ENCODE measurements around the gene CAPN15. TPM values are rescaled to one million over a fixed set of nuclear protein-coding genes. Genes with fewer than 3 reads are reported as not detected.
"Not testable (repeated sequence)": the region's sequence is repeated elsewhere in the genome, so short reads cannot be mapped to it uniquely, and the experiment has no call there.

The CAPN15 gene
- 10 to 100 TPM; 59.9 to 86.4 (median 75.2) TPM for total RNA-seq

DNA sequence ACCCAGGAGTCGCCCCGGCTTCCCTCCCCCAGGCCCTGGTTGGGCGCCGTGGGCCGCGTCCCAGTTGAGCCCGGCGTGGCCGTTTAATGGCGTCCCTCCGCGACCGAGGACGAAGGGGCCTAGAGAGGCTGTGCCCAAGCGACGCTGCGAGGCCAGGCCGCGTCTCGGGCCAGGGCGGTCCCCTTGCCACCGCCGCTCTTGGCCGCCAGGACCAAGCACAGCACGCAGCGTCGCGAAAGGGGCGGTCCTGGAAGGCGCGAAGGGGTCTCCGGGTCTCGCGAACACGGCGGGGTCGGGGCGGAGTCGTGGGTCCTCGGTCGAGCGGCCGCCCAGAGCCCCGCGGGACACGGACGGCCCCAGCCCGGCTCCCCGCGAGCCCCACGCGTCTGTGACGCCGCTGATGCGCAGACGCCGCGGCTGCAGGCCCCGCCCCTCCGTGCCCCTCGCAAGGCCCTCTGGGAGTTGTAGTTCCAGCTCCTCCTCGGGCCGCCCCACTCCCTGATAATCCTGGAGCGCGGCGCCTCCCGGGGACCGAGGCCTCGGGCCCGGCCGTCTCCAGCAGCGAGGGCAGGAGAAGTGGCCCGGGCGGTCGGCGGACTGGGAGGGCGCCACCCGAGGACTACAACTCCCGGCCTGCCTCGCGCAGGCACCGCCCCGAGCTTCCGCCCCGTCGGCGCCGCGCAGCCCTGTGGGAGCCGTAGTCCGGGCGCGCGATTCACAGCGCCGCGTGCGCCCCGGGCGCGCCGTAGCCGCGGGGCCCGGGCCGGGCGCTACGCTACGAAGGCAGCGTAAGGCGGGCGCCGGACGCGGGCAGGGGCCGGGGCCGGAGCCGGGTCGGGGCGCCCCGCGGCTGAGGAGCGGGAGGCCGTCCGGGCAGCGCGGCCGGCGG lies at the start of gene CAPN15:
Gene CAPN15, plus strand, starts transcription at position 698 of the 889 bp plus-strand sequence. CDS start 19,127 bp downstream, outside the sequence.
- H3K9me3 ChIP-seq = no peaks in the 10 kb centered on the region
- TF ChIP-seq POLR2AphosphoS5 (IDR thresholded peaks at IDR 0.05) (peak in 2 of 3 donors; percentile 25 to 45), EP300 (IDR thresholded peaks at IDR 0.05) (no peak), POLR2A (IDR thresholded peaks at IDR 0.05) (peak in 1 of 2 donors; percentile 61)
- TF ChIP-seq, protein P1, sequence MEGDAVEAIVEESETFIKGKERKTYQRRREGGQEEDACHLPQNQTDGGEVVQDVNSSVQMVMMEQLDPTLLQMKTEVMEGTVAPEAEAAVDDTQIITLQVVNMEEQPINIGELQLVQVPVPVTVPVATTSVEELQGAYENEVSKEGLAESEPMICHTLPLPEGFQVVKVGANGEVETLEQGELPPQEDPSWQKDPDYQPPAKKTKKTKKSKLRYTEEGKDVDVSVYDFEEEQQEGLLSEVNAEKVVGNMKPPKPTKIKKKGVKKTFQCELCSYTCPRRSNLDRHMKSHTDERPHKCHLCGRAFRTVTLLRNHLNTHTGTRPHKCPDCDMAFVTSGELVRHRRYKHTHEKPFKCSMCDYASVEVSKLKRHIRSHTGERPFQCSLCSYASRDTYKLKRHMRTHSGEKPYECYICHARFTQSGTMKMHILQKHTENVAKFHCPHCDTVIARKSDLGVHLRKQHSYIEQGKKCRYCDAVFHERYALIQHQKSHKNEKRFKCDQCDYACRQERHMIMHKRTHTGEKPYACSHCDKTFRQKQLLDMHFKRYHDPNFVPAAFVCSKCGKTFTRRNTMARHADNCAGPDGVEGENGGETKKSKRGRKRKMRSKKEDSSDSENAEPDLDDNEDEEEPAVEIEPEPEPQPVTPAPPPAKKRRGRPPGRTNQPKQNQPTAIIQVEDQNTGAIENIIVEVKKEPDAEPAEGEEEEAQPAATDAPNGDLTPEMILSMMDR (IDR thresholded peaks at IDR 0.05) = peak; percentile 13 to 21
- H3K27ac ChIP-seq = peak within 1 kb of the TSS; percentile 94
- peaks cover 66% of the 10 kb centered on the region for H3K4me1 ChIP-seq
- H3K27me3 ChIP-seq = no peaks in the 10 kb centered on the region
- DNase-seq (ENCODE audit: low spot score in 2 of 2) = peak; percentile 93
- peak within 1 kb of the TSS; percentile 73 for H3K4me3 ChIP-seq
- WGBS = 0% methylated on average over 11 of the region's 129 CpGs
- no peaks in the 10 kb centered on the region for H3K36me3 ChIP-seq

DNA sequence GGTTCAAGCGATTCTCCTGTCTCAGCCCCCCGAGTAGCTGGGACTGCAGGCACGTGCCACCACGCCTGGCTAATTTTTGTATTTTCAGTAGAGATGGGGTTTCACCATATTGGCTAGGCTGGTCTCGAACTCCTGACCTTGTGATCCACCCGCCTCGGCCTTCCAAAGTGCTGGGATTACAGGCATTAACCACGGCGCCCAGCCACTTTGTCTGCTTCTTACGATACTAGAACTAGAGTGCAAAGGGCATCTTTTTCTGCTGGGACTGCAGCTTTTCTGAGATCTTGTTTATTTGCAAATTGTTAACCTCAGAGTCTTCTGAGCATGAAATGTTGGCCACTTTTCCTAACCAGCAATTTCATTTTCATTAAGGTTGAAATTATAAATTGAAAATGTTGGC lies 49.2 kb upstream of the CAPN15 start:
- H3K9me3 ChIP-seq; H3K27ac ChIP-seq; H3K27me3 ChIP-seq; H3K4me3 ChIP-seq; H3K4me1 ChIP-seq; DNase-seq (ENCODE audit: low spot score in 2 of 2); H3K36me3 ChIP-seq: not testable (repeated sequence)
- WGBS = 95% methylated on average over 10 of the region's 10 CpGs

DNA sequence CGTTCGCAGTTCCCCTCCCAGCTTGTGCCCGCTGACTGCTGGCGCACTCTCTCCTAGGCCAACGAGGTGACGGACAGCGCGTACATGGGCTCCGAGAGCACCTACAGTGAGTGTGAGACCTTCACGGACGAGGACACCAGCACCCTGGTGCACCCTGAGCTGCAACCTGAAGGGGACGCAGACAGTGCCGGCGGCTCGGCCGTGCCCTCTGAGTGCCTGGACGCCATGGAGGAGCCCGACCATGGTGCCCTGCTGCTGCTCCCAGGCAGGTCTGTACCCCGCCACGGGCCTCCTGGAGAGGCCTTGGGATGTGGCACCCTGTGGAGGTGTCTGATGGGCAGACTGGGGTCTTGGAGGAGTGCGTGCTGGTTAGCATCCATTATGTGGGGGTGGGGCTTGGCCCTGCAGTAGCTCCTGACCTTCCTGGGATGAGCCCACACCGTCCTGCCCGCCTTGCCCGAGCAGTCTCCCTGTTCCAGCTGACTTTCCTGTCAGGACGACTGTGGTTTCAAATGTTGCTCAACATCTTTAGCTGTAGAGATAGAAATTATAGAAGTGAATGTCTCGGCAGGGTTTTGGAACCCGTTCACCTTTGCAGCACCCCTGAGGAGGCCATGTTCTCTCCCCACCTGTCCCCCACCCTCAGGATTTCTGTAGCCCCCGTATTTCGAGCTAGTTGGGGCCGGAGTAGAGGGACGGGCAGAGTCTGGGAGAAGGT lies 44.9 kb upstream of the CAPN15 start:
- Histone ChIP-seq H3K27ac (no peak overlapping the region), H3K4me3 (no peak overlapping the region), H3K27me3 (no peaks in the 10 kb centered on the region), H3K9me3 (no peaks in the 10 kb centered on the region), H3K36me3 (peaks cover 15% of the 10 kb centered on the region), H3K4me1 (no peaks in the 10 kb centered on the region)
- TF ChIP-seq, protein P1 (IDR thresholded peaks at IDR 0.05) = no peak
- no peak for TF ChIP-seq POLR2AphosphoS5 (IDR thresholded peaks at IDR 0.05)
- TF ChIP-seq EP300 (IDR thresholded peaks at IDR 0.05) = no peak
- TF ChIP-seq POLR2A (IDR thresholded peaks at IDR 0.05) = no peak
- DNase-seq (ENCODE audit: low spot score in 2 of 2) = no peak
- 90% methylated on average over 5 of the region's 31 CpGs for WGBS

DNA sequence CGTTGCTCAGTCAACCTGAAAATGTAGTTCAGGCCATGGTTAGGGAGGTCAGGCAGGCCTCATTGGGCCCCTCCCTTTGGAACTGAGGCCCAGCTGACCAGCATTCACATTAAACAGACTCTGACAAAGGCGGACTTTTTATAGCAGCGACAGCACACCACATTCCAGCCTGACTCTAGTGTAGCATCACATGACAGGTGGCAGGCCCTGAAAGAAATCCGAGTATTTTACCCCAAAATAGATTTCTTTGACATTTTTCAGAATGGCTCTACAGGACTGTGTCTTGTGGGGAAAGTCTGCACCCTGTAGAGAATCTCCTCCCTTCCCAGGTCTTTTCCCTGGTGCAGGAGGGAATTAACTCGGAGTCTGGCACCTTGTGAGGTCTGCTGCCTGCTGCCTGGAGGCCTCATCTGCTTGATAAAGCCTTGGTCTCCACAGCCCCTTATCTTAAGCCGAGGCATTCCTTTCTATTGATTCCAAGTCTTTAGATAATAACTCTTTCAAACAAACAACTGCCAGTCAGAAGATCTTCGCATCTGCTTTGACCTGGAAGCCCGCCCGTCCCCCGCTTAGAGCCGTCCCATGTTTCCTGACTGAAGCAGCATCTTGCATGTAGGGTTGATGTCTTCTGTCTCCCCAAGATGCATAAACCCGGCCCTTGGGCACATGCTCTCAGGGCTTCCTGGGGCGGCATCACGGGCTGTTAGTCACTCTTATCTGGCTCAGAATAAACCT lies 44.0 kb upstream of the CAPN15 start:
- Histone ChIP-seq H3K4me1 (no peaks in the 10 kb centered on the region), H3K9me3 (no peaks in the 10 kb centered on the region), H3K36me3 (peaks cover 15% of the 10 kb centered on the region), H3K4me3 (no peak overlapping the region), H3K27ac (no peak overlapping the region), H3K27me3 (no peaks in the 10 kb centered on the region)
- TF ChIP-seq, protein P1 (IDR thresholded peaks at IDR 0.05) = no peak
- no peak for TF ChIP-seq POLR2AphosphoS5 (IDR thresholded peaks at IDR 0.05)
- TF ChIP-seq EP300 (IDR thresholded peaks at IDR 0.05) = no peak
- TF ChIP-seq POLR2A (IDR thresholded peaks at IDR 0.05) = no peak
- no peak for DNase-seq (ENCODE audit: low spot score in 2 of 2)
- WGBS = 81% methylated on average over 14 of the region's 14 CpGs

DNA sequence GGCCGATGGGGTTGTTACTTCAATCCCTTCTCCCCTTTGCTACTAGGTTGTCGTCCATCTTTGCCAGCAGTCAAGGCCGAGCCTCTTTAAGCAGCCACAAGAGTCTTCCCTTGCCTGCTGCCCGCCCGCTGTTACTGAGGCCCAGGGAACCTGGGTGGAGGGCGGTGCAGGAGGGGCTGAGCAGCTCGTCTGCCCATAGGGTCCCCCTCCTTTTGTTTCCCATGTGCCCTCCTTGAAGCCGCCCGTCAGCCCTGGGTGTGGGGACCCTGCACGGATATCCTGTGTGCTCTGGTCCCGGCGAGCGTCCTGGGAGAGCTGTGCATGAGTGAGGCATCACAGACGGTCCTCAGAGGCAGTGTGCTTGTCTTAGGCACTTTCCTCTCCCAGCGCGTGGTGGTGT lies 37.9 kb upstream of the CAPN15 start:
- Histone ChIP-seq H3K27me3 (no peaks in the 10 kb centered on the region), H3K9me3 (no peaks in the 10 kb centered on the region), H3K36me3 (peaks cover 30% of the 10 kb centered on the region), H3K4me3 (no peak overlapping the region), H3K27ac (no peak overlapping the region), H3K4me1 (no peaks in the 10 kb centered on the region)
- WGBS = 92% methylated on average over 14 of the region's 16 CpGs
- TF ChIP-seq POLR2A (IDR thresholded peaks at IDR 0.05) (no peak), POLR2AphosphoS5 (IDR thresholded peaks at IDR 0.05) (no peak), EP300 (IDR thresholded peaks at IDR 0.05) (no peak)
- TF ChIP-seq, protein P1 (IDR thresholded peaks at IDR 0.05) = no peak
- DNase-seq (ENCODE audit: low spot score in 2 of 2) = no peak

All from suprapubic skin (tissue), 4 donors.